Endothelial cell of umbilical vein (primary cell): Measurements from ENCODE around the gene ATP11C. TPM values are rescaled to one million over a fixed set of nuclear protein-coding genes. Genes with fewer than 3 reads are reported as not detected.
A peak's percentile ranks its signal among the peaks of the same experiment; 100 is the strongest.

Experiments
- BruUV-seq: library from RNA; stranded (reverse); fragments of 400-500 nt; replicated peaks from 2 replicates; lab custom pipeline; 2021; lab: Mats Ljungman, UMichigan
- CTCF ChIA-PET: fragments of 300-600, 350-600 bp; sonication (Branson Sonifier 250); formaldehyde crosslinking; loops from one replicate; lab custom pipeline; 2021; ENCODE audit warnings: antibody characterized with exemption, inconsistent platforms; lab: Charles Lee
- POLR2A ChIA-PET: fragments of 300-600, 350-600 bp; sonication (Branson Sonifier 250); formaldehyde crosslinking; loops from one replicate; lab custom pipeline; 2021; ENCODE audit warnings: antibody characterized with exemption, inconsistent platforms; lab: Charles Lee
- DNase-seq: peaks from one replicate; pipeline ENCODE4 v3.0.0-alpha.2; 2011; ENCODE audit warnings: low read depth, low spot score
- FAIRE-seq: peaks from 2 replicates; lab custom pipeline; 2011; peaks lifted over from hg19 to GRCh38; lab: Jason Lieb, UNC
- H2AFZ ChIP-seq: 2 replicates; pipeline ENCODE4 v1.6.0; 2012; ENCODE audit warnings: low read depth, low read length, control low read depth, inconsistent platforms
- H3K27ac ChIP-seq: 2 replicates; pipeline ENCODE4 v1.5.1; 2011; ENCODE audit warnings: low read depth, mild to moderate bottlenecking, control low read depth, low read length, moderate library complexity; ENCODE audit not compliant: insufficient read depth
- H3K27me3 ChIP-seq, 2 experiments: 2 replicates each; pipeline versions ENCODE4 v1.6.0 to v1.6.1; 2011; ENCODE audit warnings: low read length in 2 of 2, mixed read lengths in 1 of 2; ENCODE audit not compliant: control insufficient read depth in 2 of 2, insufficient read depth in 2 of 2
- H3K36me3 ChIP-seq, 2 experiments: 2 replicates in 1 of 2; 3 replicates in 1 of 2; pipeline ENCODE4 v1.5.1; 2011; ENCODE audit warnings: low read length in 2 of 2, mild to moderate bottlenecking in 1 of 2, moderate library complexity in 1 of 2; ENCODE audit not compliant: control insufficient read depth in 2 of 2, insufficient read depth in 2 of 2; ENCODE audit errors: extremely low read depth in 1 of 2
- H3K4me1 ChIP-seq: 3 replicates; pipeline ENCODE4 v1.5.1; 2011; ENCODE audit warnings: mild to moderate bottlenecking, low read length; ENCODE audit not compliant: control insufficient read depth, insufficient read depth; ENCODE audit errors: extremely low read depth
- H3K4me2 ChIP-seq: 2 replicates; pipeline ENCODE4 v1.6.1; 2011; ENCODE audit warnings: low read length, control low read depth, mixed read lengths; ENCODE audit not compliant: insufficient read depth
- H3K4me3 ChIP-seq, 3 experiments: fragments of 200-600 bp in 1 of 3; sonication (generic), shearing (Covaris generic) in 1 of 3; replicated peaks in 1 of 3; 2 replicates each; pipeline ENCODE4 v1.5.1; 2011 to 2016; ENCODE audit warnings: control low read depth in 3 of 3, low read length in 3 of 3, mild to moderate bottlenecking in 2 of 3, inconsistent platforms in 1 of 3, low read depth in 1 of 3, moderate library complexity in 1 of 3; ENCODE audit not compliant: insufficient read depth in 1 of 3
- H3K79me2 ChIP-seq: 2 replicates; pipeline ENCODE4 v1.6.0; 2012; ENCODE audit warnings: low read length, inconsistent platforms; ENCODE audit not compliant: control insufficient read depth, insufficient read depth
- H3K9ac ChIP-seq: replicated peaks from 2 replicates; pipeline ENCODE3; 2011; ENCODE audit warnings: low read length, control low read depth; ENCODE audit not compliant: insufficient read depth; ENCODE audit errors: extremely low read depth
- H3K9me1 ChIP-seq: replicated peaks from 3 replicates; pipeline ENCODE4 v1.6.0; 2011; ENCODE audit warnings: mild to moderate bottlenecking, low read length; ENCODE audit not compliant: control insufficient read depth, insufficient read depth; ENCODE audit errors: extremely low read depth
- H3K9me3 ChIP-seq: replicated peaks from 2 replicates; pipeline ENCODE4 v1.5.1; 2012; ENCODE audit warnings: low read length, inconsistent platforms; ENCODE audit not compliant: control insufficient read depth, insufficient read depth
- H4K20me1 ChIP-seq: replicated peaks from 2 replicates; pipeline ENCODE3; 2011; ENCODE audit warnings: mild to moderate bottlenecking, low read length; ENCODE audit not compliant: control insufficient read depth, insufficient read depth; ENCODE audit errors: extremely low read depth
- EZH2 ChIP-seq: IDR thresholded peaks from 2 replicates; pipeline ENCODE4 v1.6.1; 2012; ENCODE audit warnings: borderline replicate concordance, low read depth, mild to moderate bottlenecking, moderate library complexity, low read length, inconsistent platforms; ENCODE audit not compliant: severe bottlenecking
- FOS ChIP-seq: IDR thresholded peaks from 2 replicates; pipeline ENCODE4 v1.6.1; 2011; ENCODE audit warnings: mild to moderate bottlenecking, low read length, moderate library complexity, borderline replicate concordance; ENCODE audit not compliant: insufficient read depth
- GATA2 ChIP-seq: IDR thresholded peaks from 2 replicates; pipeline ENCODE4 v1.7.0; 2011; ENCODE audit warnings: low read depth, mild to moderate bottlenecking, moderate library complexity, mixed read lengths, low read length; ENCODE audit not compliant: insufficient read length, insufficient read depth
- JUN ChIP-seq: IDR thresholded peaks from 2 replicates; pipeline ENCODE4 v1.6.1; 2011; ENCODE audit warnings: borderline replicate concordance, low read depth; ENCODE audit not compliant: insufficient read length, insufficient read depth
- MYC ChIP-seq: IDR thresholded peaks from one replicate; pipeline ENCODE4 v1.6.1; 2011; ENCODE audit warnings: mild to moderate bottlenecking, low read depth, low read length
- POLR2A ChIP-seq: IDR thresholded peaks from 2 replicates; pipeline ENCODE4 v1.6.1; 2012; ENCODE audit warnings: low read depth, mild to moderate bottlenecking, control low read depth, low read length
- POLR2AphosphoS5 ChIP-seq: IDR thresholded peaks from 2 replicates; pipeline ENCODE4 v1.6.1; 2012; ENCODE audit warnings: low read depth, mild to moderate bottlenecking, control low read depth, low read length, moderate library complexity; ENCODE audit not compliant: insufficient read depth
- dilution Hi-C: fragments of 300-500 bp; cut with MboI; formaldehyde crosslinking; loops from one replicate; pipeline ENCODE4 v1.15.0; 2019; ENCODE audit warnings: low sequenced_read_pairs; ENCODE audit not compliant: extremely low pct_ligation_motif_present
- intact Hi-C: fragments of 100-400 bp; cut with micrococcal nuclease; formaldehyde crosslinking; loops from one replicate; pipeline ENCODE4 v1.10.0; 2022
- polyA plus RNA-seq, 4 experiments: library from polyadenylated mRNA; depleted of rRNA in 3 of 4; stranded (reverse) in 3 of 4; unstranded in 1 of 4; fragments of >200 nt; gene quantifications; 2 replicates each; pipeline versions ENCODE4 v1.2.1 to v1.2.3, GENCODE V29; 2011 to 2012; ENCODE audit warnings: missing spikeins in 1 of 4
- total RNA-seq: library from RNA; stranded (reverse); gene quantifications from 2 replicates; pipeline ENCODE4 v1.2.3, GENCODE V29; 2021
- TF ChIP-seq, protein P1 (sequence below): IDR thresholded peaks from 2 replicates; pipeline ENCODE4 v1.6.1; 2011; ENCODE audit not compliant: insufficient read depth, insufficient read length
- TF ChIP-seq, protein P2 (sequence below), 2 donors: IDR thresholded peaks; 1 replicate in 1 of 2; 2 replicates in 1 of 2; pipeline ENCODE4 v1.5.1; 2011; ENCODE audit warnings: low read length in 2 of 2, mild to moderate bottlenecking in 2 of 2, moderate library complexity in 2 of 2, control low read depth in 1 of 2, inconsistent platforms in 1 of 2, low read depth in 1 of 2; ENCODE audit not compliant: insufficient read depth in 1 of 2; ENCODE audit errors: extremely low read depth in 1 of 2

ATP11C gene
- total and polyA plus RNA-seq, 2 donors (not counting 3 experiments of a cell fraction or from before 2014, with no cell fraction given), result 9.1 to 31.8 TPM

DNA sequence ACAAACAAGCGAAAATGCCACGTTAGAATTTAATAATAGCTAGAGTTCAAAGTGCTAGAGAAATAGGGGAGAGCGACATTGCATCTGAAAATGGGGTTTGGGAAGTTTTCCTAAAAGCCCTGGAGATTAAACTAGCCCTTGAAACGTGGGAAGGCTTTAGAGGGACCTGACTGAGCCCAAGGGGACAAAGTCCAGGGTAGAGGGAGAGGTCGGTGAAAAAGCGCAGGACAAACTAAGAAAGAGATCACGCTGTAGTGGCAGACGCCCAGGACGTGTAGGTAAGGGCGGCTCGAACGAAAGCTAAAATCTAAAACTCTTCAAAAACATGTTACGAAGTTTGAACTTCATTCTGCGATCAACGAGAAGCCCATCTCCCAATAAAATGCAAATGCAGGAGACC is 1.1 kb upstream of the ATP11C start:
- Histone ChIP-seq H3K4me3 (peak overlapping the region in 2 of 3 experiments; percentile 59 to 83), H3K4me2 (peak overlapping the region; percentile 48), H3K79me2 (peaks cover 30% of the 10 kb centered on the region), H2AFZ (peak overlapping the region; percentile 60), H3K27ac (peak overlapping the region; percentile 9), H3K4me1 (peaks cover 8% of the 10 kb centered on the region), H3K9me3 (no peaks in the 10 kb centered on the region), H3K36me3 (no peaks in the 10 kb centered on the region), H4K20me1 (peaks cover 2% of the 10 kb centered on the region), H3K9ac (peak overlapping the region; percentile 84), H3K9me1 (no peaks in the 10 kb centered on the region), H3K27me3 (no peaks in the 10 kb centered on the region)
- dilution Hi-C loops, result no loop called here
- FAIRE-seq, result peak; percentile 79
- BruUV-seq, result no TSS peak
- no peak for DNase-seq
- POLR2A ChIA-PET, result interaction anchor here (1.1 to 1.2 kb wide), 2 partner anchors 8 to 17 kb away, joined by 5 read pairs; no protein-coding TSS in a partner anchor
- intact Hi-C loops, result loop anchor here (1.0 to 10.0 kb wide), 4 partner anchors 53 to 199 kb away; no protein-coding TSS in a partner anchor
- CTCF ChIA-PET, result interaction anchor here (1.4 kb wide), 1 partner anchor 108 kb away, joined by 3 read pairs; no protein-coding TSS in a partner anchor
- no peak for TF ChIP-seq POLR2AphosphoS5
- TF ChIP-seq EZH2, result no peak
- TF ChIP-seq FOS, result no peak
- no peak for TF ChIP-seq MYC
- TF ChIP-seq, protein P1, sequence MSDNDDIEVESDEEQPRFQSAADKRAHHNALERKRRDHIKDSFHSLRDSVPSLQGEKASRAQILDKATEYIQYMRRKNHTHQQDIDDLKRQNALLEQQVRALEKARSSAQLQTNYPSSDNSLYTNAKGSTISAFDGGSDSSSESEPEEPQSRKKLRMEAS, result no peak
- no peak for TF ChIP-seq JUN
- no peak for TF ChIP-seq GATA2
- no peak for TF ChIP-seq POLR2A
- TF ChIP-seq, protein P2, sequence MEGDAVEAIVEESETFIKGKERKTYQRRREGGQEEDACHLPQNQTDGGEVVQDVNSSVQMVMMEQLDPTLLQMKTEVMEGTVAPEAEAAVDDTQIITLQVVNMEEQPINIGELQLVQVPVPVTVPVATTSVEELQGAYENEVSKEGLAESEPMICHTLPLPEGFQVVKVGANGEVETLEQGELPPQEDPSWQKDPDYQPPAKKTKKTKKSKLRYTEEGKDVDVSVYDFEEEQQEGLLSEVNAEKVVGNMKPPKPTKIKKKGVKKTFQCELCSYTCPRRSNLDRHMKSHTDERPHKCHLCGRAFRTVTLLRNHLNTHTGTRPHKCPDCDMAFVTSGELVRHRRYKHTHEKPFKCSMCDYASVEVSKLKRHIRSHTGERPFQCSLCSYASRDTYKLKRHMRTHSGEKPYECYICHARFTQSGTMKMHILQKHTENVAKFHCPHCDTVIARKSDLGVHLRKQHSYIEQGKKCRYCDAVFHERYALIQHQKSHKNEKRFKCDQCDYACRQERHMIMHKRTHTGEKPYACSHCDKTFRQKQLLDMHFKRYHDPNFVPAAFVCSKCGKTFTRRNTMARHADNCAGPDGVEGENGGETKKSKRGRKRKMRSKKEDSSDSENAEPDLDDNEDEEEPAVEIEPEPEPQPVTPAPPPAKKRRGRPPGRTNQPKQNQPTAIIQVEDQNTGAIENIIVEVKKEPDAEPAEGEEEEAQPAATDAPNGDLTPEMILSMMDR (IDR thresholded peaks at IDR 0.05; ENCODE audit: extremely low read depth in 1 of 2, insufficient read depth in 1 of 2, low read depth in 1 of 2, low read length in 2 of 2), result no peak
